Spleen (tissue), 11 donors: Measurements from ENCODE around the gene RHOBTB3. TPM values are rescaled to one million over a fixed set of nuclear protein-coding genes. Genes with fewer than 3 reads are reported as not detected.

Source experiments
- DNase-seq: peaks from one replicate; pipeline ENCODE4 v3.0.0-alpha.2; 2020
- H3K27ac ChIP-seq, 8 donors: fragments of 200-600 bp; sonication (generic) in 7 of 8; 1 replicate in 4 of 8; 2 replicates in 4 of 8; pipeline versions ENCODE4 v1.5.0 to v1.8.0; 2016 to 2021; ENCODE audit warnings: inconsistent platforms in 4 of 8, mild to moderate bottlenecking in 4 of 8, moderate library complexity in 1 of 8
- H3K27me3 ChIP-seq, 7 donors: fragments of 200-600 bp; sonication (generic) in 6 of 7; replicated peaks in 1 of 7; 1 replicate in 4 of 7; 2 replicates in 3 of 7; pipeline versions ENCODE4 v1.5.0 to v1.8.0; 2016 to 2021; ENCODE audit warnings: inconsistent platforms in 3 of 7, mild to moderate bottlenecking in 1 of 7
- H3K36me3 ChIP-seq, 6 donors: fragments of 200-600 bp; sonication (generic) in 5 of 6; 1 replicate in 4 of 6; 2 replicates in 2 of 6; pipeline versions ENCODE4 v1.5.0 to v1.8.0; 2016 to 2021; ENCODE audit warnings: inconsistent platforms in 2 of 6
- H3K4me1 ChIP-seq, 6 donors: fragments of 200-600 bp; sonication (generic) in 5 of 6; 1 replicate in 3 of 6; 2 replicates in 3 of 6; pipeline versions ENCODE4 v1.5.0 to v1.8.0; 2016 to 2021; ENCODE audit warnings: inconsistent platforms in 3 of 6
- H3K4me3 ChIP-seq, 8 donors: fragments of 200-600 bp; sonication (generic) in 7 of 8; 1 replicate in 4 of 8; 2 replicates in 4 of 8; pipeline versions ENCODE4 v1.5.0 to v1.8.0; 2016 to 2021; ENCODE audit warnings: inconsistent platforms in 4 of 8, mild to moderate bottlenecking in 4 of 8, moderate library complexity in 2 of 8
- H3K9me3 ChIP-seq, 8 donors: fragments of 200-600 bp; sonication (generic) in 7 of 8; 1 replicate in 4 of 8; 2 replicates in 4 of 8; pipeline versions ENCODE4 v1.5.0 to v1.8.0; 2016 to 2021; ENCODE audit warnings: inconsistent platforms in 4 of 8
- CTCF ChIP-seq, 11 experiments: fragments of 200-600 bp in 7 of 11; fragments of 450-650 bp in 4 of 11; sonication (generic) in 4 of 11; IDR thresholded peaks in 8 of 11; conservative IDR thresholded peaks in 3 of 11; 1 replicate in 7 of 11; 2 replicates in 4 of 11; pipeline versions ENCODE4 v1.4.0 to v1.8.0; 2016 to 2021; ENCODE audit warnings: antibody characterized with exemption in 11 of 11, inconsistent platforms in 4 of 11, mild to moderate bottlenecking in 1 of 11
- POLR2A ChIP-seq, 3 donors: fragments of 450-650 bp; IDR thresholded peaks; one replicate each; pipeline ENCODE4 v1.5.1; 2017; ENCODE audit warnings: antibody characterized with exemption in 3 of 3, mild to moderate bottlenecking in 1 of 3
- POLR2AphosphoS5 ChIP-seq, 3 donors: sonication (generic); formaldehyde crosslinking; IDR thresholded peaks; one replicate each; pipeline ENCODE4 v1.5.1; 2017; ENCODE audit warnings: antibody characterized with exemption in 3 of 3
- WGBS, 5 donors: extraction: QIAGEN DNeasy Blood & Tissue Kit in 3 of 5; methylation state at CpG; one replicate each; pipeline versions ENCODE4 v1.1.5 to v1.1.7; 2013 to 2018; 5-methylcytosine and 5-hydroxymethylcytosine counted together
- intact Hi-C: fragments of 100-400 bp; cut with DNase I; formaldehyde crosslinking; loops from one replicate; pipeline ENCODE4 v1.15.0; 2023; ENCODE audit warnings: low total_unique reads
- polyA plus RNA-seq, 3 donors: library from polyadenylated mRNA; stranded (reverse); fragments of 200-250 nt; gene quantifications; one replicate each; pipeline ENCODE4 v1.2.1, GENCODE V29; 2013
- total RNA-seq, 7 donors: library from RNA; depleted of rRNA in 3 of 7; stranded (reverse); fragments of >200 nt in 3 of 7; fragmentation: NEBNext Ultra II Directional in 4 of 7; extraction: Animal tissue kit (Norgen Biotek cat#: 25700) in 4 of 7; gene quantifications; one replicate each; pipeline versions ENCODE4 v1.1.0 to v1.2.1, GENCODE V29; 2016 to 2021
- donor health status: healthy with polysubstance abuse.
- donor health status: DM: no; HTN: no; CAD: no; lungs with moderate emphysema.
- donor health status: DM: no; HTN: no; CAD: no.
- donor health status: Bipolar disorder and iron deficiency.
- donor health status: healthy.
- donor health status: DM: no; HTN: no; CAD: no.
- donor health status: DM: yes; HTN: yes; CAD: no.

Gene RHOBTB3
- total and polyA plus RNA-seq, 10 donors: 4.5 to 71.1 (median 38.4) TPM

- Histone ChIP-seq H3K27me3 (no peaks in the 10 kb centered on the region), H3K4me3 (no peak overlapping the region), H3K36me3 (no peaks in the 10 kb centered on the region), H3K4me1 (peaks cover 0 to 28% (median 11%) of the 10 kb centered on the region in 6 donors), H3K27ac (no peak overlapping the region), H3K9me3 (no peaks in the 10 kb centered on the region)
- intact Hi-C loops: no loop called here
- 88 to 95% (median 92%) methylated on average over 2 of the region's 2 CpGs for WGBS, 5 donors
- no peak for DNase-seq
- no peak for TF ChIP-seq POLR2A (IDR thresholded peaks at IDR 0.05)
- TF ChIP-seq CTCF (IDR thresholded peaks at IDR 0.05 in 8 of 11, conservative IDR thresholded peaks at IDR 0.05 in 3 of 11): no peak
- TF ChIP-seq POLR2AphosphoS5 (IDR thresholded peaks at IDR 0.05): no peak
These were observed 13.7 kb upstream of the RHOBTB3 start for GRCh38 chr5:95717439-95717838.

- Histone ChIP-seq H3K27me3 (no peaks in the 10 kb centered on the region), H3K4me1 (peaks cover 0 to 31% (median 11%) of the 10 kb centered on the region in 6 donors), H3K36me3 (no peaks in the 10 kb centered on the region), H3K9me3 (no peaks in the 10 kb centered on the region), H3K27ac (no peak overlapping the region), H3K4me3 (no peak overlapping the region)
- TF ChIP-seq POLR2A (IDR thresholded peaks at IDR 0.05) (no peak), CTCF (IDR thresholded peaks at IDR 0.05 in 8 of 11, conservative IDR thresholded peaks at IDR 0.05 in 3 of 11) (no peak), POLR2AphosphoS5 (IDR thresholded peaks at IDR 0.05) (no peak)
- intact Hi-C loops: no loop called here
- 18 to 33% (median 27%) methylated on average over 2 of the region's 2 CpGs for WGBS, 5 donors
- no peak for DNase-seq
These were observed 12.9 kb upstream of the RHOBTB3 start for GRCh38 chr5:95718203-95718602.

GRCh38 chr5:95718738-95719137 lies 12.4 kb upstream of the RHOBTB3 start:
- intact Hi-C loops: no loop called here
- WGBS, 5 donors: 83 to 91% (median 88%) methylated on average over 2 of the region's 2 CpGs
- no peak for DNase-seq
- Histone ChIP-seq H3K27ac (no peak overlapping the region), H3K4me1 (peaks cover 0 to 37% (median 11%) of the 10 kb centered on the region in 6 donors), H3K36me3 (no peaks in the 10 kb centered on the region), H3K4me3 (no peak overlapping the region), H3K27me3 (no peaks in the 10 kb centered on the region), H3K9me3 (no peaks in the 10 kb centered on the region)
- TF ChIP-seq POLR2A (IDR thresholded peaks at IDR 0.05): no peak
- no peak for TF ChIP-seq CTCF (IDR thresholded peaks at IDR 0.05 in 8 of 11, conservative IDR thresholded peaks at IDR 0.05 in 3 of 11)
- TF ChIP-seq POLR2AphosphoS5 (IDR thresholded peaks at IDR 0.05): no peak

- intact Hi-C loops: no loop called here
- Histone ChIP-seq H3K9me3 (no peaks in the 10 kb centered on the region), H3K4me1 (peaks cover 0 to 40% (median 8%) of the 10 kb centered on the region in 6 donors), H3K27ac (peak overlapping the region in 1 of 8 donors; percentile 26), H3K36me3 (no peaks in the 10 kb centered on the region), H3K27me3 (no peaks in the 10 kb centered on the region), H3K4me3 (no peak overlapping the region)
- WGBS, 5 donors: 68 to 80% (median 74%) methylated on average over 3 of the region's 3 CpGs
- DNase-seq: no peak
- TF ChIP-seq POLR2AphosphoS5 (IDR thresholded peaks at IDR 0.05) (no peak), CTCF (IDR thresholded peaks at IDR 0.05 in 8 of 11, conservative IDR thresholded peaks at IDR 0.05 in 3 of 11) (no peak), POLR2A (IDR thresholded peaks at IDR 0.05) (no peak)
These were observed 10.9 kb upstream of the RHOBTB3 start for GRCh38 chr5:95720094-95720786.
